Measurements from ENCODE around the gene PAFAH1B2.

DNA sequence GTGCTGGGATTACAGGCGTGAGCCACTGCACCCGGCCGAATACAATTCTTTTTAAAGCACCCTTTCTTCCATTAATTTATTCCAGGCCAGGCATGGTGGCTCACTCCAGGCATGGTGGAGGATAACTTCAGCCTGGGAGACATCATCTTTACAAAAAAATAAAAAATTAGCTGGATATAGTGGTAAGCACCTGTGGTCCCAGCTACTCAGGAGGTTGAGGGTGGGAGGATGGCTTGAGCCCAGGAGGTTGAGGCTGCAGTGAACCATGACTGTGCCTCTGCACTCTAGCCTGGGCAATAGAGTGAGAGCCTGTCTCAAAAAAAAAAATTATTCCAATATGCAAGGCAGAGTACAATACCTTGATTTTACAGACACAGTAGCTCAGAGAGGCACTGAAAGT is 66.5 kb downstream of the PAFAH1B2 start:
- TF ChIP-seq, protein P1, sequence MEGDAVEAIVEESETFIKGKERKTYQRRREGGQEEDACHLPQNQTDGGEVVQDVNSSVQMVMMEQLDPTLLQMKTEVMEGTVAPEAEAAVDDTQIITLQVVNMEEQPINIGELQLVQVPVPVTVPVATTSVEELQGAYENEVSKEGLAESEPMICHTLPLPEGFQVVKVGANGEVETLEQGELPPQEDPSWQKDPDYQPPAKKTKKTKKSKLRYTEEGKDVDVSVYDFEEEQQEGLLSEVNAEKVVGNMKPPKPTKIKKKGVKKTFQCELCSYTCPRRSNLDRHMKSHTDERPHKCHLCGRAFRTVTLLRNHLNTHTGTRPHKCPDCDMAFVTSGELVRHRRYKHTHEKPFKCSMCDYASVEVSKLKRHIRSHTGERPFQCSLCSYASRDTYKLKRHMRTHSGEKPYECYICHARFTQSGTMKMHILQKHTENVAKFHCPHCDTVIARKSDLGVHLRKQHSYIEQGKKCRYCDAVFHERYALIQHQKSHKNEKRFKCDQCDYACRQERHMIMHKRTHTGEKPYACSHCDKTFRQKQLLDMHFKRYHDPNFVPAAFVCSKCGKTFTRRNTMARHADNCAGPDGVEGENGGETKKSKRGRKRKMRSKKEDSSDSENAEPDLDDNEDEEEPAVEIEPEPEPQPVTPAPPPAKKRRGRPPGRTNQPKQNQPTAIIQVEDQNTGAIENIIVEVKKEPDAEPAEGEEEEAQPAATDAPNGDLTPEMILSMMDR (IDR thresholded peaks at IDR 0.05), result no peak
- no peak for TF ChIP-seq POLR2A (IDR thresholded peaks at IDR 0.05)
- TF ChIP-seq POLR2AphosphoS5 (IDR thresholded peaks at IDR 0.05), result peak in 1 of 3 donors; percentile 3

Data from breast epithelium (tissue), 3 donors.